ENCODE data around the gene DKK1. TPM values are rescaled to one million over a fixed set of nuclear protein-coding genes. Genes with fewer than 3 reads are reported as not detected.

DKK1 gene
- total and polyA plus RNA-seq, 2 of the 13 experiments (the other 11 are each of a cell fraction or from before 2014, with no cell fraction given) = 123 to 262 TPM

DNA sequence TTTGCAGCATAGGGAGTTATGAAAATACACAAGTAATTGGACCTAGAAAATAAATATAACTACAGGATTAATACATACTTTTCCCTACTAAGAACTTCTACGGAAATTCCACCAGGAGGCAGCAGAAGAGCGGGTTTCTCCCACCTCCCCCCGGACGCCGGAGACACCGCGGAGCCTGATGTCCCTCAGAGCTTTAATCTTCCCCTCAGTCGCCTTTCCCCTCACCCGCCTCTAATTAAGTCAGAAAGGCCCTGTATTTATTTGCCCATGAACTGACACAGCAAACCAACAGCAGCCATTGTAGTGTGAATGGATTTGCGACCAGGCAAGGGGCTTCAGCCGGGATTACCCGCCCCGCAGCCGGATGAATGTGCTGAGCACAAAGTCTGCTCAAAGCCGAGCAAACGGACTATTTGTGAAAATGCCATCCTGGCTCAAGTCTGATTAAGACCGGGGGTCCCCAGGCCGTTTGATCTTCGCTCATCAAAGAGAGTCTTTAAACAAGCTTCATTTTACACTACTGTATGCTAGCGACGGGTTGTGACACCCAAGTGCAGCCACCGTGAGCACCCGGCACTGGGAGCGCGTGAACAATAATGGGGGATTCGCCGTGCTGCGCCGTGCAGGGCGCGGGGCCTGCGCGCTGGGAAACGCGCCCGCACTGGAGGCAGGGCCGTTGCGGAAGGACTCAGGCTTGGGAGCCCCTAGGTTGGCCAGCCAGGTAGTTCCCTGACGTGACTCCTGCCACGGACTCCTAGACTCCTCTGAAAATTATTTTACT, 5.6 kb upstream of the DKK1 start (continued):
- TF ChIP-seq ZNF614 (CRISPR knock-in tag; IDR thresholded peaks at IDR 0.05; ENCODE audit: borderline replicate concordance) (no peak), ZZZ3 (CRISPR knock-in tag; IDR thresholded peaks at IDR 0.05; ENCODE audit: borderline replicate concordance) (no peak), ZNF256 (CRISPR knock-in tag; conservative IDR thresholded peaks at IDR 0.05) (no peak), SIX4 (CRISPR knock-in tag; IDR thresholded peaks at IDR 0.05) (0 out of 2 replicates have a peak, but pooled peaks have one; percentile 32), CENPX (CRISPR knock-in tag; IDR thresholded peaks at IDR 0.05) (no peak), FOXA1 (IDR thresholded peaks at IDR 0.05) (no peak), FOXA1 (CRISPR knock-in tag; IDR thresholded peaks at IDR 0.05) (no peak), ZIK1 (CRISPR knock-in tag; IDR thresholded peaks at IDR 0.05; ENCODE audit: borderline replicate concordance, low read depth) (no peak), CBX5 (CRISPR knock-in tag; IDR thresholded peaks at IDR 0.05; ENCODE audit: borderline replicate concordance) (no peak), NFE2L1 (CRISPR knock-in tag; IDR thresholded peaks at IDR 0.05; ENCODE audit: borderline replicate concordance) (no peak), AKAP8 (CRISPR knock-in tag; IDR thresholded peaks at IDR 0.05) (no peak), FIP1L1 (IDR thresholded peaks at IDR 0.05; ENCODE audit: borderline replicate concordance, insufficient read depth, low read depth, low read length) (no peak), ZNF451 (CRISPR knock-in tag; IDR thresholded peaks at IDR 0.05) (no peak), EEA1 (CRISPR knock-in tag; IDR thresholded peaks at IDR 0.05; ENCODE audit: borderline replicate concordance) (no peak), PITX1 (CRISPR knock-in tag; IDR thresholded peaks at IDR 0.05) (0 out of 2 replicates have a peak, but pooled peaks have one; percentile 65), PRMT3 (CRISPR knock-in tag; IDR thresholded peaks at IDR 0.05; ENCODE audit: borderline replicate concordance, low read depth) (no peak), ZFX (CRISPR knock-in tag; IDR thresholded peaks at IDR 0.05; ENCODE audit: low read depth) (peak; percentile 81)
- TF ChIP-seq, protein P1, sequence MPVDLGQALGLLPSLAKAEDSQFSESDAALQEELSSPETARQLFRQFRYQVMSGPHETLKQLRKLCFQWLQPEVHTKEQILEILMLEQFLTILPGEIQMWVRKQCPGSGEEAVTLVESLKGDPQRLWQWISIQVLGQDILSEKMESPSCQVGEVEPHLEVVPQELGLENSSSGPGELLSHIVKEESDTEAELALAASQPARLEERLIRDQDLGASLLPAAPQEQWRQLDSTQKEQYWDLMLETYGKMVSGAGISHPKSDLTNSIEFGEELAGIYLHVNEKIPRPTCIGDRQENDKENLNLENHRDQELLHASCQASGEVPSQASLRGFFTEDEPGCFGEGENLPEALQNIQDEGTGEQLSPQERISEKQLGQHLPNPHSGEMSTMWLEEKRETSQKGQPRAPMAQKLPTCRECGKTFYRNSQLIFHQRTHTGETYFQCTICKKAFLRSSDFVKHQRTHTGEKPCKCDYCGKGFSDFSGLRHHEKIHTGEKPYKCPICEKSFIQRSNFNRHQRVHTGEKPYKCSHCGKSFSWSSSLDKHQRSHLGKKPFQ (CRISPR knock-in tag; IDR thresholded peaks at IDR 0.05; ENCODE audit: insufficient replicate concordance) = no peak
- TF ChIP-seq, protein P2, sequence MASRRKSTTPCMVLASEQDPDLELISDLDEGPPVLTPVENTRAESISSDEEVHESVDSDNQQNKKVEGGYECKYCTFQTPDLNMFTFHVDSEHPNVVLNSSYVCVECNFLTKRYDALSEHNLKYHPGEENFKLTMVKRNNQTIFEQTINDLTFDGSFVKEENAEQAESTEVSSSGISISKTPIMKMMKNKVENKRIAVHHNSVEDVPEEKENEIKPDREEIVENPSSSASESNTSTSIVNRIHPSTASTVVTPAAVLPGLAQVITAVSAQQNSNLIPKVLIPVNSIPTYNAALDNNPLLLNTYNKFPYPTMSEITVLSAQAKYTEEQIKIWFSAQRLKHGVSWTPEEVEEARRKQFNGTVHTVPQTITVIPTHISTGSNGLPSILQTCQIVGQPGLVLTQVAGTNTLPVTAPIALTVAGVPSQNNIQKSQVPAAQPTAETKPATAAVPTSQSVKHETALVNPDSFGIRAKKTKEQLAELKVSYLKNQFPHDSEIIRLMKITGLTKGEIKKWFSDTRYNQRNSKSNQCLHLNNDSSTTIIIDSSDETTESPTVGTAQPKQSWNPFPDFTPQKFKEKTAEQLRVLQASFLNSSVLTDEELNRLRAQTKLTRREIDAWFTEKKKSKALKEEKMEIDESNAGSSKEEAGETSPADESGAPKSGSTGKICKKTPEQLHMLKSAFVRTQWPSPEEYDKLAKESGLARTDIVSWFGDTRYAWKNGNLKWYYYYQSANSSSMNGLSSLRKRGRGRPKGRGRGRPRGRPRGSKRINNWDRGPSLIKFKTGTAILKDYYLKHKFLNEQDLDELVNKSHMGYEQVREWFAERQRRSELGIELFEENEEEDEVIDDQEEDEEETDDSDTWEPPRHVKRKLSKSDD (CRISPR knock-in tag; IDR thresholded peaks at IDR 0.05; ENCODE audit: low read depth) = no peak
- TF ChIP-seq, protein P3, sequence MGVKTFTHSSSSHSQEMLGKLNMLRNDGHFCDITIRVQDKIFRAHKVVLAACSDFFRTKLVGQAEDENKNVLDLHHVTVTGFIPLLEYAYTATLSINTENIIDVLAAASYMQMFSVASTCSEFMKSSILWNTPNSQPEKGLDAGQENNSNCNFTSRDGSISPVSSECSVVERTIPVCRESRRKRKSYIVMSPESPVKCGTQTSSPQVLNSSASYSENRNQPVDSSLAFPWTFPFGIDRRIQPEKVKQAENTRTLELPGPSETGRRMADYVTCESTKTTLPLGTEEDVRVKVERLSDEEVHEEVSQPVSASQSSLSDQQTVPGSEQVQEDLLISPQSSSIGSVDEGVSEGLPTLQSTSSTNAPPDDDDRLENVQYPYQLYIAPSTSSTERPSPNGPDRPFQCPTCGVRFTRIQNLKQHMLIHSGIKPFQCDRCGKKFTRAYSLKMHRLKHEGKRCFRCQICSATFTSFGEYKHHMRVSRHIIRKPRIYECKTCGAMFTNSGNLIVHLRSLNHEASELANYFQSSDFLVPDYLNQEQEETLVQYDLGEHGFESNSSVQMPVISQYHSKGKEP (CRISPR knock-in tag; IDR thresholded peaks at IDR 0.05) = no peak

All from HepG2 (cell line).